ENCODE data around the gene EPHB2.

Gene EPHB2

GRCh38 chr1:22852144-22852655, 141.6 kb downstream of the EPHB2 start:
- TF ChIP-seq ZNF423 (tag by site-specific recombination; IDR thresholded peaks at IDR 0.05) (no peak), ZNF777 (tag by site-specific recombination; IDR thresholded peaks at IDR 0.05; ENCODE audit: borderline replicate concordance) (no peak), ZNF596 (tag by site-specific recombination; IDR thresholded peaks at IDR 0.05) (no peak), ZNF24 (tag by site-specific recombination; IDR thresholded peaks at IDR 0.05) (no peak), ZBTB11 (tag by site-specific recombination; conservative IDR thresholded peaks at IDR 0.05; ENCODE audit: low read depth) (no peak), EGR2 (tag by site-specific recombination; IDR thresholded peaks at IDR 0.05; ENCODE audit: low read depth) (no peak)
- CTCF ChIA-PET, result interaction anchor here (0.5 to 4.1 kb wide), 3 partner anchors 10 to 225 kb away, joined by 3 to 25 read pairs (median 10); no protein-coding TSS in a partner anchor

GRCh38 chr1:22853651-22854185, 143.1 kb downstream of the EPHB2 start:
- Histone ChIP-seq H3K36me3 (ENCODE audit: control insufficient read depth in 2 of 2, insufficient read depth in 1 of 2, low read length in 2 of 2) (no peaks in the 10 kb centered on the region), H3K4me1 (ENCODE audit: control insufficient read depth, insufficient read depth, low read length) (no peaks in the 10 kb centered on the region), H3K27ac (ENCODE audit: extremely low read depth, low read depth, low read length) (no peak overlapping the region), H3K4me3 (ENCODE audit: low read depth, low read length) (no peak overlapping the region), H3K9me3 (ENCODE audit: control insufficient read depth, insufficient read depth, low read depth, low read length) (no peaks in the 10 kb centered on the region)
- POLR2A ChIA-PET, result no interaction called here
- CTCF ChIA-PET, result interaction anchor here (0.6 to 4.1 kb wide), 3 partner anchors 9 to 202 kb away, joined by 4 to 25 read pairs (median 4); no protein-coding TSS in a partner anchor
- no peak for TF ChIP-seq ZNF629 (tag by site-specific recombination; IDR thresholded peaks at IDR 0.05)
- no peak for TF ChIP-seq ZNF169 (tag by site-specific recombination; IDR thresholded peaks at IDR 0.05)
- TF ChIP-seq ZIC2 (tag by site-specific recombination; IDR thresholded peaks at IDR 0.05), result peak; percentile 65
- no peak for TF ChIP-seq ZNF23 (tag by site-specific recombination; IDR thresholded peaks at IDR 0.05; ENCODE audit: borderline replicate concordance)
- no peak for TF ChIP-seq ZNF423 (tag by site-specific recombination; IDR thresholded peaks at IDR 0.05)
- 0 out of 2 replicates have a peak, but pooled peaks have one; percentile 18 for TF ChIP-seq HIC1 (tag by site-specific recombination; IDR thresholded peaks at IDR 0.05)
- no peak for TF ChIP-seq ZNF223 (tag by site-specific recombination; IDR thresholded peaks at IDR 0.05)
- TF ChIP-seq, protein P1, sequence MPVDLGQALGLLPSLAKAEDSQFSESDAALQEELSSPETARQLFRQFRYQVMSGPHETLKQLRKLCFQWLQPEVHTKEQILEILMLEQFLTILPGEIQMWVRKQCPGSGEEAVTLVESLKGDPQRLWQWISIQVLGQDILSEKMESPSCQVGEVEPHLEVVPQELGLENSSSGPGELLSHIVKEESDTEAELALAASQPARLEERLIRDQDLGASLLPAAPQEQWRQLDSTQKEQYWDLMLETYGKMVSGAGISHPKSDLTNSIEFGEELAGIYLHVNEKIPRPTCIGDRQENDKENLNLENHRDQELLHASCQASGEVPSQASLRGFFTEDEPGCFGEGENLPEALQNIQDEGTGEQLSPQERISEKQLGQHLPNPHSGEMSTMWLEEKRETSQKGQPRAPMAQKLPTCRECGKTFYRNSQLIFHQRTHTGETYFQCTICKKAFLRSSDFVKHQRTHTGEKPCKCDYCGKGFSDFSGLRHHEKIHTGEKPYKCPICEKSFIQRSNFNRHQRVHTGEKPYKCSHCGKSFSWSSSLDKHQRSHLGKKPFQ (tag by site-specific recombination; IDR thresholded peaks at IDR 0.05), result no peak

More at GRCh38 chr1:22852144-22852655, 141.6 kb downstream of the EPHB2 start:
- Histone ChIP-seq H3K36me3 (ENCODE audit: control insufficient read depth in 2 of 2, insufficient read depth in 1 of 2, low read length in 2 of 2) (no peaks in the 10 kb centered on the region), H3K9me3 (ENCODE audit: control insufficient read depth, insufficient read depth, low read depth, low read length) (no peaks in the 10 kb centered on the region), H3K27ac (ENCODE audit: extremely low read depth, low read depth, low read length) (no peak overlapping the region), H3K4me3 (ENCODE audit: low read depth, low read length) (no peak overlapping the region), H3K4me1 (ENCODE audit: control insufficient read depth, insufficient read depth, low read length) (no peaks in the 10 kb centered on the region)
- POLR2A ChIA-PET, result no interaction called here

All from HEK293 (cell line).